ENCODE measurements around the gene TRMT61A.

DNA sequence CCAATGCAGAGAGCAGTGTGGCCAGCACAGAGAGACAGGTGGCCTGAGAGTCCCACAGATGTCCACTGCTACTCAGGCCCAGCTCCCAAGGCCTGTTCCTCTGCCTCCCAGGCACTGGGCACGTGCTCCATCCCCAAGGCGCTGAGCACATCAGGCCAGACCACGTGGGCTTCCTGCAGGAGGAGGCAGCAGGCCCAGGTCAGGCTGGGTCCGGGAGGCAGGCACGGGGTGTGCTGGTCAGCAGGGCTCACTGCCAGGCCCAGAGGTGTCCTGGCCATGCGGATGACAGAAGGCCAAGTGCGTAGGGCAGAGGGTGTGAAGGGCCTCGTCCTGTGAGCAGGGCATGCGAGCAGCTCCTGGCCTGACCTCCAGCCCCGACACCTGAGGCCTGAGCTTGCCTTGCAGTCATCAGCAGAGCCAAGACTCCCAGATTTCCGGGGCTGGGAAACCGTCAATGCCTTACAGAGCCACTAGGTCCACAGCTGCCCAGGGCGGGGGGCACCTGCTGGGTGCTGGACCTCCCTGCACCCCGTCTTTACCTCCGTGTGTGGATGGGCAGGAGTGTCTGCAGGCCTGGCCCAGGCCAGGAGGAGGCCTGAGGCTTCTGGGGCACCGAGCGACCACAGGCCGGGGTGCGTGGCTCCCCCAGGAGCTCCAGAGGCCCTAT lies 14.9 kb downstream of the TRMT61A start:
- TF ChIP-seq, protein P1, sequence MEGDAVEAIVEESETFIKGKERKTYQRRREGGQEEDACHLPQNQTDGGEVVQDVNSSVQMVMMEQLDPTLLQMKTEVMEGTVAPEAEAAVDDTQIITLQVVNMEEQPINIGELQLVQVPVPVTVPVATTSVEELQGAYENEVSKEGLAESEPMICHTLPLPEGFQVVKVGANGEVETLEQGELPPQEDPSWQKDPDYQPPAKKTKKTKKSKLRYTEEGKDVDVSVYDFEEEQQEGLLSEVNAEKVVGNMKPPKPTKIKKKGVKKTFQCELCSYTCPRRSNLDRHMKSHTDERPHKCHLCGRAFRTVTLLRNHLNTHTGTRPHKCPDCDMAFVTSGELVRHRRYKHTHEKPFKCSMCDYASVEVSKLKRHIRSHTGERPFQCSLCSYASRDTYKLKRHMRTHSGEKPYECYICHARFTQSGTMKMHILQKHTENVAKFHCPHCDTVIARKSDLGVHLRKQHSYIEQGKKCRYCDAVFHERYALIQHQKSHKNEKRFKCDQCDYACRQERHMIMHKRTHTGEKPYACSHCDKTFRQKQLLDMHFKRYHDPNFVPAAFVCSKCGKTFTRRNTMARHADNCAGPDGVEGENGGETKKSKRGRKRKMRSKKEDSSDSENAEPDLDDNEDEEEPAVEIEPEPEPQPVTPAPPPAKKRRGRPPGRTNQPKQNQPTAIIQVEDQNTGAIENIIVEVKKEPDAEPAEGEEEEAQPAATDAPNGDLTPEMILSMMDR (IDR thresholded peaks at IDR 0.05): no peak
- TF ChIP-seq POLR2A (IDR thresholded peaks at IDR 0.05): no peak
